Small intestine (tissue), 4 donors: Measurements from ENCODE around the gene TESMIN. TPM values are rescaled to one million over a fixed set of nuclear protein-coding genes. Genes with fewer than 3 reads are reported as not detected.

Experiments used
- polyA plus RNA-seq, 4 donors: library from polyadenylated mRNA; stranded (reverse) in 3 of 4; unstranded in 1 of 4; fragments of 200-250 nt in 3 of 4; fragments of 120-200 nt in 1 of 4; gene quantifications; one replicate each; pipeline versions ENCODE4 v1.2.1 to v1.2.3, GENCODE V29; 2013
- donor health status: healthy with polysubstance abuse.
- donor health status: Bipolar disorder and iron deficiency.
- donor health status: healthy.

Gene TESMIN
- polyA plus RNA-seq, 4 donors = 1.1 to 8.8 (median 4.4) TPM

Other genes starting within 250 kb of the TESMIN start
- 10 to 100 TPM in 1 of 4 donors, 1 to 10 TPM in 1, not detected in 2; 3.8 to 11.9 TPM for gene GAL, start 67.0 kb downstream of the TESMIN start, polyA plus RNA-seq
- 10 to 100 TPM; 29.5 to 34.9 (median 31.5) TPM for gene CPT1A, start 90.4 kb upstream of the TESMIN start, polyA plus RNA-seq
- 100 to 1,000 TPM in 2 of 4 donors, 10 to 100 TPM in 2; 61.4 to 135 (median 99.9) TPM for gene MRPL21, start 152.3 kb upstream of the TESMIN start, polyA plus RNA-seq
- 10 to 100 TPM; 10.3 to 40.7 (median 19.5) TPM for gene IGHMBP2, start 152.4 kb upstream of the TESMIN start, polyA plus RNA-seq
- gene MRGPRD, start 229.5 kb upstream of the TESMIN start, polyA plus RNA-seq = under 1 TPM in 1 of 4 donors, not detected in 3; 0.06 TPM